ENCODE results near the gene FNDC7.
"Not testable (repeated sequence)": the region's sequence is repeated elsewhere in the genome, so short reads cannot be mapped to it uniquely, and the experiment has no call there.

FNDC7 gene, protein sequence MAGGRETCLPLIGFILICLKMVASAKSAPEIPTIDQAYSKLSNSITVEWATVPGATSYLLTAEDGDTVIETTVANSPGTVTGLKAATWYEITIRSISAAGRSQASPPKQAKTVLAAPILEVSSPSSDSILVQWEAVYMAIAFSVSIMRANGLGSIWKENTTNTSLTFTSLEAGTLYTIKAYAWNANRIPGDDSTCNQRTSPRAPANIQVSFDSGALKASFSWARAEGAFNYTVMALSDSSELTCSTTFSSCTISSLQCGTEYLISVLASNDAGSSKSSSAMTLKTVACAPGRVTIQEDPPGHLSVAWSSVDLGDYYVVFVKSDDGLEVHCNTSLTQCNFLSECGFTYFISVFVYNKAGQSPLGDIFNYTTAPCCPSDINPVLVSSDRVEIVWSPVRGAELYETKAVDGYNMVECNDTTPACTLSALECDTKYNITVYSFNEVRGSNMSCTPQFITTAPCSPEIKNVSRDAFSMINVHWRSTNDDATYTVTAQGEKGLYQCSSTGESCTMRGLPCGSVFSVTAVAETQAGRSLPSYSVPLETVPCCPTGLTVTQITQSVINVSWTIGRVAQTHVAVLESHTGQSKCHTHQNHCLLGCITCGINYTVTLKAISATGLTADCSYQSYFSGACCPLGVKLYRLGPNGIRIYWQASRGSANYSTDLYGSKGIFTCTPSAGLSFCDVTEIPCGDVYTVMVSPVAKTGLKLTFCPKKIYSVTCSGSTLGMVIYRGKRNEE

DNA sequence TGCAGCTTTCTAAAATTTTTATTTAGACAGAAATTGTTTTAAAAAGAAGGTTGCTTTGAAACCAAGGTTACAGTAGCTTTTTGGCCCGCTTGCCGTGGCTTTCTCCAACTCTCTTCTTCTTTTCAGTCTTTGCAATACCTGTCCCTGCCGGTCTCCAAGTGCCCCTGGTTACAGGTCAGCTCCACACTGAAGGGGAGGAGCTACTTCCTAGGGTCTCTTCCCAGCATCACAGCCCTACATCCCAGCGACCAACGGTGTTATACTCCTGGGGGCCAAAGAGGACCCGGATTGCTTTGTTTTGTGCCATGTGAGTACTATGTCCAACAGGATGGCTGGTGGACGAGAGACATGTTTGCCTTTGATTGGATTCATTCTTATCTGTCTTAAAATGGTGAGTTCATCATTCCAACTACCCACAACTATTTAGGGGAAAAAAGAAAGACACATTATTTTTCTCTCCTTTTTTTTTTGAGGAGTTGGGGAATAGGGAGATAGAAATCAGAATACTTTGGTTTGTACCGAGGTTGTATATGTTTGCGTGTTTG lies at the start of gene FNDC7:
TSS of gene FNDC7 (plus strand) at position 303 of the 545 bp plus-strand sequence. CDS start at position 329, 26 bp downstream.
- DNase-seq, result peak; percentile 26

DNA sequence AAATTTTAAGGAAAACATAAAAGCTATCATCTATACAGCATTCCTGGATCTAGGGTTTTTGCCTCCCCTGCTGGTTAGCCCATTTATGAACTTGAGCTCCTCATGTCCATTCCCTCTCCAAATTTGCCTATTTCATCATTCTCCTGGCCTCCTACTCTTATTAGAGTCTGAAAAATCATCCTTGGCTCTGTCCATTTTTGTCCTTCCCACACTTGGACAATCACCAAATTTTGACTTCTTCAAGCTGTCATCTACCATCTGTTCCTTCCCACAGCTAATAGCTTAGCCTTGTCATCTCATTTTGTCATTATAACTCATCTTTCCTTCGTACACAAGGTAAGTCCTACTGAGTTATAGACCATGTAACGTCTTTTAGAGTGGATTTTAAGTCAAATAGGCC lies 49.6 kb upstream of the FNDC7 start:
- no peak for DNase-seq

DNA sequence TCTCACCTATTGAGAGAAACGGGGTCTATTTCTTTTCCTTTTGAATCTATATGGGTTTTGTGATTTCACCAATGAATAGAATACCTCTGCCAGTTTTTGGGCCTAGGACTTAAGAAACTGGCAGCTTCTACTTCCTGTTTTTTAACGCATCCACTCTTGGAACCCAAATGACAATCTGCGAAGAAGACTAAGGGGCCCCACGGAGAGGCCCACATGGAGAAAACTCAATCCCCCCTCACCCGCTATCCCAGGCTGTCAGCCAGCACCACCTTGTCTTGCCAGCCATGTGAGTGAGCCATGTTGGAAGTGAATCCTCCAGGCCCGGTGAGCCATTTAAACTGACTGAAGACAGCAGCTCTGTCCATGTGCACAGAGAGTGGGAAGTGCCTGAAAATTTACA lies 48.2 kb upstream of the FNDC7 start:
- DNase-seq, result no peak

DNA sequence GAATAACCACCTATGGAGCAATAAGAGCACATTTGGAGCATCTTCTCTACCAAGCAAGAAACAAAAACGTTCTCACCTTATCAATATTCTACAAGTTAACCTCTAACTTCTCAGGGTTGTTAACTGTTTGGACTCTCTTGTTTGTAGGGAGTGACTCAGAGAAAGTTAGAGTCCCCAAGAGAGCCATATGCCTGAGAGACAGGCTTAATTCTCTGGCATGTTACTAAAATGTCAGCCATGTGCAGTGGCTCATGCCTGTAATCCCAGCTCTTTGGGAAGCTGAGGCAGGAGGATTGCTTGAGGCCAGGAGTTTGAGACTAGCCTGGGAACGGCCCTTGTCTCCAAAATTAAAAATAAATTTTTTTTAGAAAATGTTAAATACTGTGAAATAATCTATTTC lies 47.6 kb upstream of the FNDC7 start:
- no peak for DNase-seq

DNA sequence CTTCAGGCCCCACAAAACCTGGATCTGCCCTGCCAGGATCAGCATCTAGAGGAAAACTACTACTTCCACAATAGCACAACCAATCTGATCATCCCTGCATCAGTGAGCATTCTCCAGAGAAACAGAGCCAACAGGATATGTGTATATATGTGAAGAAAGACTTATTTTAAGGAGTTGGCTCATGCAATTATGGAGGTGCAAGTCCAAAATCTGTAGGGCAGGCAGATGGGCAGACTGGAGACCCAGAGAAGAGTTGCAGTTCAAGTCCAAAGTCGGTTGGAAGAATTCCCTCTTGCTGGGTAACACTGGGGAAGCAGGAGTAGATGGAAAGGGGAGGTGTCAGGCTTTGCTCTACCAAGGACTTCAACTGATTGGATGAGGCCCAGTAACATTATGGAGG lies 46.9 kb upstream of the FNDC7 start:
- DNase-seq, result no peak

DNA sequence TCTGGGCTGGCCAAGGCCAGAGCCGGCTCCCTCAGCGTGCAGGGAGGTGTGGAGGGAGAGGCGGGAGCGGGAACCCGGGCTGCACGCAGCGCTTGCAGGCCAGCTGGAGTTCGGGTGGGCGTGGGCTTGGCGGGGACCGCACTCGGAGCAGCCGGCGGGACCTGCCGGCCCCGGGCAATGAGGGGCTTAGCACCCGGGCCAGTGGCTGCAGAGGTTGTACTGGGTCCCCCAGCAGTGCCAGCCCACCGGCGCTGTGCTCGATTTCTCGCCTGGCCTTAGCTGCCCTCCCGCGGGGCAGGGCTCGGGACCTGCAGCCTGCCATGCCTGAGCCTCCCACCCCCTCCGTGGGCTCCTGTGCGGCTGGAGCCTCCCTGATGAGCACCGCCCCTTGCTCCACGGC lies 45.3 kb upstream of the FNDC7 start:
- DNase-seq, result not testable (repeated sequence)

DNA sequence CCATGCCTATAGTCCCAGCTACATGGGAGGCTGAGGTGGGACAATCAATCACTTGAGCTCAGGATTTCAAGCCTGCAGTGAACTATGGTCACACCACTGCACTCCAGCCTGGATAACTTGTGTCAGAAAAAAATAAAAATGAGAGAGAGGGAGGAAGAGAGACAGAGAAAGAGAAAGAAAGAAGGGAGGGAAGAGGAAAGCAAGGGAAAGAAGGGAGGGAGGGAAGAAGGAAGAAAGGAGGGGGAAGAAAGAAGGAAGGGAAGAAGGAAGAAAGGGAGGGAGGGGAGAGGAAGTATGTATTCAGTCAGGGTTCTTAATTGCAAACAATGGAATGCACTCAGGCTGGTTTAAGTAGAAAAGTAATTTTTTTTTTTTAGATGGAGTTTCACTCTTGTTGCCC lies 43.9 kb upstream of the FNDC7 start:
- no peak for DNase-seq

DNA sequence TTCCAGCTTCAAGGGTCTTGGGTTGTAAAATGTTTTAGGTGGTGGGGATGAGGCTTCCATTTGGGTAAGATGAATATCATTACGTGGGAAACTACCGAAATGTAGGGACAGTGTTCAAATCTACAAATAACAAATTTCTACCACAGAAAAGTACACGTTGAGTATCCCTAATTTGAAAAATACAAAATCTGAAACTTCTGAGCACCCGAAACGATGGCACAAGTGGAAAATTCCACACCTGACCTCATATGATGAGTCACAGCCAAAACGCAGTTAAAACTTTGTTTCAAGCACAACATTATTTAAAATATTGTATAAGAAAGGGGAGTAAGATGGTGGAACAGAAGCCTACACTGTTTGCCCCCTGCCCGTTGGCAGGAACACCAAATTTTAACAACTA lies 43.0 kb upstream of the FNDC7 start:
- no peak for DNase-seq

DNA sequence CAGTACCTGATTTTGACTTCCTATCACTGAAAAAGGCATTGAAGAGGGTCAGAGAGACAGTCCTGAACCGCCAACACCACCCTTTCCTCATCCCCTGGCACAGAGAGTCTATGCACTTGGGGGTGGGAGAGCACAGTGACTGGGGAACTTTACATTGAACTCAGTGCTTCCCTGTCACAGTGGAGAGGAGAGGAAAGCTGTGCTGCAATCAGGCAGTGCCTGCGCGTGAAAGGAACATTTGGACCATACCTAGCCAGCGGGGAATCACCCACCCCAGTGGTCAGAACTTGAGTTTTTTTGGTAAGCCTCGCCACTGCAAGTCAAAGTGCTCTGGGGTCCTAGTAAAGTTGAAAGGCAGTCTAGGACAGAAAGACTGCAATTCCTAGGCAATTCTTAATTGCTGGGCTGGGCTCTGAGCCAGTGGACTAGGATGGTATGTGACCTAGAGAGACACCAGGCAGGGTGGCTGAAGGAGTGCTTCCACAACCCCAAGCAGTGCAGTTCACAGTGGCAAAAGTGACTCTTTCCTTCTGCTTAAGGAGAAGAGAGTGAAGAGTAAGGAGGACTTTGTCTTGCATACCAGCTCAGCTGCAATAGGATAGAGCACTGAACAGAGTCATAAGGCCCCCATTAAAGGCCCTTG lies 42.5 kb upstream of the FNDC7 start:
- DNase-seq, result no peak

DNA sequence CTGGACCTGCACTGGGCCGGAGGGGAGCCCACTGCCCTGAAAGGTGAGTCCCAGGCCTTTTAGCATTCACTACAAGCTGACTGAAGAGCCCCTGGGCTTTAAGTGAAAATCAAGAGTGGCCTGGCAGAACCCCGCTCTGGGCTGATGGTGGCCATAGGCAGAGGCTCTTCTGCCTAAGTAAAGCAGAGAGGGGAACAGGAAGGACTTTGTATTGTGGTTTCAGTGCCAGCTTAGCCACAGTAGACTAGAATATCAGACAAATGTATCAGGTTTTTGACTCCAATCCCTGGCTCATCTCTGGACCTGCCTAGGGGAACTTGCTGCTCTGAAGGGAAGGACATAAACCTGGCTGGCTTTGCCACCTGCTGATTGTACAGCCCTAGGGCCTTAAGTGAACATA lies 41.6 kb upstream of the FNDC7 start:
- DNase-seq, result no peak

DNA sequence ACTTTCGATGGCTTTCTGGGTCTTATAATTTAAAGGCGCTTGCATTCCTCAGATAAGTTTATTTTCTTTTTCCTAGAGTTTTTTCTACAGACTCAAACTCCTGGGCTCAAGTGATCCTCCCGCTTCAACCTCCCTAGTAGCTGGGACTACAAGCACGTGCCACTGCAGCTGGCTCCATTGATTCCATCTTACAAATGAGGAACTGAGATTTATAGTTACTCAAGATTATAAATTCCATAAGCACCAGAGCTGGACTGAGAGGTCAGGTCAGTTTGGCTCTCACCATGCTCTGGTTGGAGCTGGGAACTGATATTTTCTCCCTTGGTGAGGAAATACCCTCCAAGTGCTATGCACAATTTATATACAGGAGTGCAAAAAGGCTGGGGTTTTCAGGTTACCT lies 34.0 kb upstream of the FNDC7 start:
- no peak for DNase-seq

DNA sequence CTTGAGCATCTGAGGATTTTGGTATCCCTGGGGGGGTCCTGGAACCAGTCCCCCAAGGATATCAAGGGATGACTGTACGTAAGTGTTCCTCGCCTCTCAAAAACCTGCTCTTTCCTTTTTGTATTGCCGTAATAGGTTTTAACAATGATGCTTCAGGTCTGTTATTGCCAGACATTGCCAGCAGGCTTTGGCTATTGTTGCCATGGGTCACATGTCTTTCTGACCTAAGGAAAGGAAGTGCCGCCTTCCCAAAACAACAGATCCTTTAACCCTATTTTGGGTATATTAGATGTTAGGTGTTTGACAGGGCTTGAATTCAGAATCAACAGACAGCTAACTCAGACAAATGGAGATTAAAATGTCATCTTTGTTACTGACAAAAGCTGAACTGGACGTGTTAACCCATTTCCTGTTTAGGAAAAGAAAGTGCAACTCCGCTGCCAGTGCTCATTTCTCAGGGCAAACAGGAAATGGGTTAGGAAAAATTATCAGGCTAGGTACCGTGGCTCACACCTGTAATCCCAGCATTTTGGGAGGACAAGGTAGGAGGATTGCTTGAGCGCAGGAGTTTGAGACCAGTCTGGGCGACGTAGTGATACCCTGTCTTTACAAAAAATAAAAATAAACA lies 33.0 kb upstream of the FNDC7 start:
- DNase-seq, result no peak

DNA sequence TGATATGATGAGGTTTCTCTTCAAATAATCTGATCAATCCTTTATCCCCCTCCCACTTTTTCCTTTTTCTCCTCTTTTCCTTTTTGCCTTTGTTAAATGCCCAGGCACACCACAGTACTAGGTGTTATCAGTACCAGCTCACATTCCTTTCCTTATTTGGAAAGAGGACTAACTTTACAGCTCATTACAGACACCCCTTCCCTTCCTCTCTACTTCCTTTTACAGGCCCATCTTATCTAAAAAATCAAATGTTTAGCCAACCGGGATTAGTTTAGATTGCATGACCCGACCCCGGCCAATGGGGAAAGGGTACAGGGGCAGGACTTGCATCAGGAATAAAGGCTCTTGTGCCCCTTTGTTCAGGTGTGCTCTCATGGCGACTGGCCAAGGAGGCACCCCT lies 31.0 kb upstream of the FNDC7 start:
- DNase-seq, result not testable (repeated sequence)

DNA sequence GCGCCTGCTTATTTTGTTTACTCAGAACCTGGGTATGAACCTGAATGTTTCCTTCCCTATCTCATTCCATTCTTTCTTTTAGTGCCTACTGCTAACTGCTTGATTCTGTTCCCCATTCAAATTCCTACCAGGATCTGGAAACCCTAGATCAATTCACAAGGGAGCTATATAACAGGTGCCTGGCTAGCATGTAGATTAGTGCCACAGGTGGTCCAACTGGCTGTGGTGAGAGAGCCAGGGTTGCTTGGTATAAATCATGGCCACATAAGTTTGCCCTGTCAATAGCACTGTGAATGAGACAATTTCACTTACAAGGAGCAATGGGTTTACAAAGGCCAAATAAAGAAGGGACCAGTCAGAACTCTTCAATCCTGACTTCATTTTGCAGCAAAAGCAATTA lies 27.2 kb upstream of the FNDC7 start:
- no peak for DNase-seq

DNA sequence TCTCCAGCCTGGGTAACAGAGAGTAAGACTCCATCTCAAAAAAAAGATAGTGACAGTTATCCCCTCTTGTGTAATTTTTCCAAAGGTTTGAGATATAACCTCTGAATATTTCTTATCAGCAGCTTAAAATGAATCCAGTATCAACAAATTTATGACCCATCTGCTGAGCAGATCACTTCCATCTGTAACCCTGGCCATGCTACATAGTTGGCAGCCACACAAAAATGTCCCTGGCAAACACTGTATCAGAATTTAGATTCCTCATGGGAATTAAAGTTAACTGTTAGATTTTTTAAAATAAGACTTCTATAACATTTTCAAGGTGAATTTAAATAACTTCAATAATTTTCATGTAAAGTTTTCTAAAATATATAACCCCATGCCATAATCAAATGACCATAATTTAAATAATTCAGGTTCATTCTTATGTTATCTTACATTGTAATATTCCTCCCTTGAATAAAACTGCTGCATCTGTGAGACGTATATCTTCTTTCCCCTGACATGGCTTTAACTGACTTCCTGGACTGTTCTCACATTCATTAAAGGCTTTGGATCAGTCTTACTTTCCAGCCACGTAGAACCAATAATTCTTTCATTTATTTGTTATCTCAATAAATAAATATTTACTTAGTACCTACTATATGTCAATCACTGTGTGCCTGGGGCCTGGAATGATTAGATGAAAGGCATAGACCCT lies 25.9 kb upstream of the FNDC7 start:
- DNase-seq, result peak; percentile 79

DNA sequence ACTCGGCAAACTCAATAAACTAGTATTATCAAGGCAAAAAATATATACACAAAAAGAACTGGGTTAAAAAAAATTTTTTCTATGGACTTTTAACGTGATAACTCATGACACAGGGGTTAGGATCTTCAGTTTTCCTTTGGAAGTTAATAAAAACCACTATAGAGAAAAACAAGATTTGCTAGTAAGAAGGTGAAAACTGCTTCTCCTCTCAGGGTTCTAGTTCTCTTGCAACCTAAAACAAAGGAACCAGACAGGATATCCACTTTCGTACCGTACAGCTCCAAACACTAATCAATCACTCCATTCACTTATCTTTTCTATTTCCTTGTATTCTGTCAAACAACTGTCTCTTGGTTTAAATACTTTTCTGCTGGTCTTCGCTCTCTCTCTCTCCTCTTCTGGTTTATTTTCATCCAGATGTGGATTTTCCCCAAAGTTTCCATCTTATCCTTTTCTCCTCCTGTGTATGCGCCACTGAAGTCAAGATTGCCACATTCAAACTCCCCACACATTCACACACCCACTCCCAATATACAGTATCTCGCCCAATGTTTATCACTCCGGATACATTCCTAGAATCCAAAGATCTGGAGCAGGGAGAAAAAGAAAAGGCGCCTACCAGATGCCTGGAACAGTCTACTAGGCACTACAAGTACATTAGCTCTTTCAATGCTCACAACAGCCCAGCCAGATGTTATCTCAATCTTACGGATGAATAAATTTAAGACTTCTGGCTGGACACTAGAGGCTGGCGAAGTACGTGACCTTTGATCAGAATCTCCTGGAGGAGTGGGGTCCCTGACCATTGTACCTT lies 21.4 kb upstream of the FNDC7 start:
- DNase-seq, result no peak

DNA sequence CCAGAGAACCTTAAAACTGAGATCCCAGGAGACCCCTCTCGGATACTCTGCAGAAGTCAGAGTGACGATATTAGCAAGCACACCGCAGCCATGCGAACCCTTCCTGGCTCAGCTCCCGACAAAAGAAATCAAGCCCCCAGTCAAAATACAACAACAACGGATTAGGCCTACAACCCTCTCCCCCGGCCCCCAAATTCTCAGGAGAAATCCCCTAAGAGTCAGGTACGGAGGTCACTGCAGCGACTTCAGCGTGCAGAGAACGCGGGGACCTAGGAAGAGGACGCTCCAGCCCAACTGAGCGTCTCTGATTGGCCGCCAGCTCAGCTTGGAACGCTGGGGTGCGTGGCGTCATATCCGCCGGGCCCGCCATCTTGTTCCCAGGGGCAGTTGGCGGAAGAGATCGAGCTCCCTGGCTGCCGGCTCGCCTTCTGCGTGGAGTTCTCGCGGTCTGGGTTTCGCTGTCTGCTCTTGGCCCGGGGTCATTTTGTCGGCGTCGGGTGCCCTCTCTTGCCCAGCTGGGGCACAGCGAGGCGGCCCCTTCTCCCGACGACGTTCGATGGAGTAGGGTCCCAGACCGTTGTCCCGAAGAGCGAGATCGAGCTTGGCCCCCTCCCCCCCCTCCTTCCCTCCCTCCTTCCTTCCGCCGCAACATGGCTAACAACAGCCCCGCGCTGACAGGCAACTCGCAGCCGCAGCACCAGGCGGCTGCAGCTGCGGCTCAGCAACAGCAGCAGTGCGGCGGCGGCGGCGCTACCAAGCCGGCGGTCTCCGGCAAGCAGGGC lies 20.6 kb upstream of the FNDC7 start, which contains the start of gene PRPF38B:
TSS of gene PRPF38B (plus strand) at position 369 of the 782 bp plus-strand sequence. CDS start at position 651, 282 bp downstream.
- peak; percentile 90 for DNase-seq

DNA sequence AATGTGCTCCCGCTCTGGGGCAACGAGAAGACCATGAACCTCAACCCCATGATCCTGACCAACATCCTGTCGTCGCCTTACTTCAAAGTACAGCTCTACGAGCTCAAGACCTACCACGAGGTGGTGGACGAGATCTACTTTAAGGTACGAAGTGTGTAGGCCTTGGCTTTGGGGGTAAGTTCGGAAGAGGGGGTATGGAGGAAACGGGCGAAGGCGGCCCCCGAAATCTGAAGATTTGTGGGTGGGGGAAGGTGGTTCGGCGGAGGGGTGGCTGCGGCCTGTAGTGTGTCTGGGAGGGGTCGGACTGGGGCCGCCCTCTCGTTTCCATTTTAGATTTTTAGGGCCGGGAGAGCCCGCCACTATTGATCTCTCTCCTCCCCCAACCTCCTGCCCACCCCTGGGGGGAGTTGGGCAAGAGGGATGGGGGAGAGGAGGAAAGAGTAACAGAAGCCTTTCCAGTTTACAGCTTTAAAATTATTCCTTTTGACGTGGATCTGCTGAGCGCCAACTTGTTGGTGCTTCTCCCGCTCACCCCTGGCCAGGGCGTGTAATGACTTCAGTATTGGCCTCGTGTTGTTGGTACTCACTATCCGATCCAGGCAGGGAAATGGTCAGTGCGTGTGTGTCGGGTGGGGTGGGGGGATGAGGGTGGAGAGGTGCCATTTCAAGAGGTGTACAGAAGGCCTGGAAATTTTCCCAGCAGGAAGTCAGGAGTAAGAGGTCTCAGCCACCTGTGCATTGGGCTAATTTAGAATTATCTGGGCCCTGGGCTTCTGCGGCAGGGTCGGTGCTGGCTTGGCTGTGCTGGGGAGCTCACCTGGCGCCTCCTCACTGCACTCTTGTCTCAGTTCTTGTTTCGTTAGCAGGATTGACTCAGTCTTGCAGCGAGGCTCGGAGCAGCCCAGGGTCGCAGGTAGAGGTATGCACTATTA lies 19.7 kb upstream of the FNDC7 start:
- DNase-seq, result peak; percentile 63

DNA sequence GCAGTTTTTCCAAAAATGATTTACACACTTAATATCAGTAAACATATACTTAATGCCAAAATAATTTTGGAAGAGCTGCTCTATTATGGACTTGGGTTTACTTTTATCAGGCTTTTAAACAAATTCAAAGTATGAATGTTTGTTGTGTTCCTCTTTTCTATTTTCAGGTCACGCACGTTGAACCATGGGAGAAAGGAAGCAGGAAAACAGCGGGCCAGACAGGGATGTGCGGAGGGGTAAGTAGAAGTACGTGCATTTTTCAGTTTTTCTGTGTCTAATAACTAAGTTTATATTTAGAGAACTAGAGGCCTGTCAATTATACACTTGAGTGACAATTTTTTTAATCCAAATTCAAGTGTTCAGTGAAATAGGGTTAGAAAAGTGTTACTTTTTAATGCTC lies 17.2 kb upstream of the FNDC7 start:
- DNase-seq, result no peak

Data from fibroblast of upper back skin (primary cell).